GM19239 (cell line): ENCODE data around the gene GRPEL2.

Source experiments
- DNase-seq: peaks from one replicate; pipeline ENCODE4 v3.0.0; 2011; ENCODE audit warnings: low spot score; ENCODE audit not compliant: insufficient read length
- FAIRE-seq: peaks from 2 replicates; lab custom pipeline; 2011; peaks lifted over from hg19 to GRCh38; lab: Jason Lieb, UNC

GRPEL2 gene

DNA sequence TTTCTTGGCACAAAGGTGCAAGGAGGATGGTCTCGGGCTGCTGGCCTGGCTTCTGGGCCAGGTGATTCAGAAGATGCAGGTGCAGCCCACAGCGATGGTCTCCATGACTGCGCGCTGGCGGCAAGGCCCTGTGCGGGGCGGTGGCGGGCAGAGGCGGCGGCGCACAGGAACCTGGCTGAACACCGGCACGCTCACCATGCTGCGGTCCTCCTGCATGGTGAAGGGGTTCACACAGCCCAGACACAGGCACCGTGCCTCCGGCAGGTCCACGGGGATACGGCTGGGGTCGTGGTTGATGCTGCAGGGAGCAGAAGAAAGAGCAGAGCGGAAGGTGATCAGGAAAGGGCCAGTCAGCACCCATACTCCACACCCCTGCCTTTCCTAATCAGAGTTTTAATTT is 29.0 kb downstream of the GRPEL2 start:
- DNase-seq, result no peak
- no peak for FAIRE-seq

DNA sequence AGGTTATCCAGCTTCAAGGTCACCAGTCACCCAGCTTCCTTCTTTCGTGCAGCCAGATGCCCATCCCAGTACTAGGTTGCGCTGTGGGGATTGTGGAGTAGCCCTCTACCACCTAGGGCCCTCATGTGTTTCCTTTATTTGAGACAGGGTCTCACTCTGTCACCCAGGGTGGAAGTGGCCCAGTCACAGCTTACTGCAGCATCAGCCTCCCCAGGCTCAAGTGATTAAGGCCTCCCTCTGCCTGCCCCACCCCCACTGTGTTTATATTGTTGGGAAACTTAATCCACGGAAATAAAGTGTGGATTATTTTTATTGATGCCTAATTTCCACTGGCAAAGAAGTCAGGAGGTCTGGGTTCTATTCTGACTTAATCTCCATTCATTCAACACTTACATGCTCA is 29.5 kb downstream of the GRPEL2 start:
- DNase-seq (no peak), FAIRE-seq (no peak)

DNA sequence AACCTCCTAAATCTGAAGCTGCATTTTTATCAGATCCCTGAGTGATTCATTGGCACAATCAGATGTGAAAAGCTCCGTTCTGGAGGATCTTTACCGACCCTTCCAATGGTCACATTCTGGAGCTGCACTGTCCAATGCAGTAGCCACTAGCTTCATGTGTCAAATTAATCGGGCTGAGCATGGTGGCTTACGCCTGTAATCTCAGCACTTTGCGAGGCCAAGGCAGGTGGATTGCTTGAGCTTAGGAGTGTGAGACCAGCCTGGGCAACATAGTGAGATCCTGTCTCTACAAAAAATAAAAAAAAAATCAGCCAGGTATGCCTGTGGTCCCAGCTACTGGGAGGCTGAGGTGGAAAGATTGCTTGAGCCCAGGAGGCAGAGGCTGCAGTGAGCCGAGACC is 30.1 kb downstream of the GRPEL2 start:
- FAIRE-seq, result no peak
- DNase-seq, result no peak

DNA sequence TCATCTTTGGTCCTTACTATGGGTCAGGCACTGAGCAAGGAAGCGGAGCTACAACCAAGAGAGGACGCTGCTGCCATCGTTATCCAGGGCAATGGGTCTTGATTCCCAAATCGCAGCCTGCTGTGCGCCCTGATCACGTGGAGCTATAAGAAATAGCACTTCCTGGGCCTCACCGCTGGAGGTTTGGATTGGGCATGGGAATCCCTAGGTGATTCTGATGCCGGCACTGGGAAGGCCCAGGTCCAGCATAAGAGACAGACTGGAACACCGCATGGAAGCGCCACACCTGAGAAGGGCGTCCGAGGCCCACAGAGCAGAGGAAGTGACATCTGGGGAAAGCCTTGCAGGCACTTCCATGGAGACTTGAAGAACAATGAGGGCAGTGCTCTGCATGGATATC is 30.8 kb downstream of the GRPEL2 start:
- FAIRE-seq, result no peak
- no peak for DNase-seq

DNA sequence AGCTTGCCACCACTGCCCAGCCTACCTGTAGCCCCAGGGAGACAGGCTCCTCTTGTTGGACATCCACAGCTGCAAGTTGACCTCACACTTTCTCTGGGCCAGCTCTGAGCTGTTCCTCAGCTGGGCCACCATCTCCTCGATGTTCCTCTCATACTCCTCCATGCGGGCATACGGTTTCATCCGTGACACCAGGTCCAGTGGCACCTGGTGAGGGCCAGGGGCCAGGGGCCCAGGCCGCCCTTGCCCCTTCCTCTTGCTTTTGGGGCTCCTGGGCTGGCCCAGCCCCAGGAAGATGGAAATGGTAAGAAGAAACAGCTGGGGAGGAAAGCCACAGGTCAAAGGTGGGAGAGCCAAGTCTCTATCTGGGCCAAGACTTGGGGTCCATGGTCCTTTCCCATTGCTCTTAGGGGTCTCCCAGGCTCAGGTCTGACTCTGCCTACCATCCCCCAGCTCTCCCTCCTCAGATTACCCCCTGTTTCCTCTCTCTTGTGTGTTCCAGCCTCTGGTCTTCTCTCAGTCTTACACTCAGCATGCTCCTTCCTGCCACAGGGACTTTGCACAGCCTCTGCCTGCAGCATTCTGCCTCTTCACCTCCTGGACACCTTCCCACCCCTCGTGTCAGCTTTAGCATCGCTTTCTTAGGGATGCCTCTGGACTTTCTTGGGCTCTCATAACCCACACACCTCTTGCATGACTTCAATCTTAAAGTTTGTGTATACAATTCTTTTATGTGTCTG is 31.6 kb downstream of the GRPEL2 start:
- DNase-seq, result no peak
- FAIRE-seq, result no peak

DNA sequence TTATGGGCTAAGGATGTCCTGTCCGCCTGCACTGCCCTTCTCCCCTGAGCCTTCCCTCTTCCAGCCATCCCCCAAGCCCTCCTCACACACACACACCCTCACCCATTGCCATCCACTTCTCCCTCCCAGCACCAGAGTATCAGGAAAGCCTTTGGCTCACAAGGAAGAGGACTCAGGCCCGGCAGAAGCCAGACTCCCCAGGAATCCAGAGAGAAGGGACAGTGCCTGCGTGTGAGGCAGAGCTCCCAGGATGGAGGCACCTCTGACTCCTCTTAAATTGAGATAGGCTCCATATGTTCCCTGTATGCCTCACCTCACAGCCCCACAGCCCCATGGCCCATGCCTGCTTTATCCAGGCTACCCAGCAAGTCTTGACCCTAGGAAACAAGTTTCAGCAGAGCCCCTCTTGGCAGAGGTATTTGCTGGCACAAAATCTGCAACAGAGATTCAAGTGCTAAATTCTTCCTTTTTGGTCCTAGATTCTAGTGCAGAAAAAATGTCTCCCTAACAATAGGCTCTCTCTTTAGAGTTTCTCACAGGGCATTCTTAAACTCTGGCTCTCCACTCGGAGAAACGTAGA is 33.0 kb downstream of the GRPEL2 start:
- DNase-seq, result no peak
- no peak for FAIRE-seq

DNA sequence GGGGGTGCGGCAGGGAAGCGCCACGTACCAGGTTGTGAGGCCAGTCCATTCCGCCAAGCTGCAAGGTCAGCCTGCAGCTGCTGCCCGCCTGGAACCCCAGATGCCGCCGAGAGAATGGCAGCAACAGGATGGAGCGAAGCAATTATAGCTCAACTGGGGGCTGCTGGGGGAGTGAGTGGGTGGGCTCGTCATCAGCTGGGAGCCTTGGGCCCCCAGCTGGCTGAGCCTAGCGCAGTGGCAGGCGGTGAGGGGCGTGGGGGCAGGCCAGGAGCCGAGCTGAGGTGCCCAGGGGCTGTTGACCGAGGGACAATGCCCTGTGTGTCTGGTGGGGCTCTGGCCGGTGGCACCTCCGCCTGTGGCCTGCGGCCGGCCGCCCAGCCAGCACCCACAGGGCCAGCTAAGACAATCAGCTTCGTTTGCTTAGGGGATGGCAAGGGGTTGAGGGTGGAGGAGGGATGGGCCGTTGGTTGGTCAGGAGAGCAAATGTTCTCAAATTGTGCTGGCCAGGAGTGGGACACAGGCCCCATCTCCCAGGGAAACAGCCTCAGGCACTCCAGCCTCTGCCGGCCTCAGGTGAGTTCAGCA is 34.0 kb downstream of the GRPEL2 start, which contains the start of gene IL17B:
TSS of gene IL17B (minus strand) at position 116 of the 585 bp plus-strand sequence. CDS start at position 49, 67 bp downstream.
- FAIRE-seq (no peak), DNase-seq (no peak)

DNA sequence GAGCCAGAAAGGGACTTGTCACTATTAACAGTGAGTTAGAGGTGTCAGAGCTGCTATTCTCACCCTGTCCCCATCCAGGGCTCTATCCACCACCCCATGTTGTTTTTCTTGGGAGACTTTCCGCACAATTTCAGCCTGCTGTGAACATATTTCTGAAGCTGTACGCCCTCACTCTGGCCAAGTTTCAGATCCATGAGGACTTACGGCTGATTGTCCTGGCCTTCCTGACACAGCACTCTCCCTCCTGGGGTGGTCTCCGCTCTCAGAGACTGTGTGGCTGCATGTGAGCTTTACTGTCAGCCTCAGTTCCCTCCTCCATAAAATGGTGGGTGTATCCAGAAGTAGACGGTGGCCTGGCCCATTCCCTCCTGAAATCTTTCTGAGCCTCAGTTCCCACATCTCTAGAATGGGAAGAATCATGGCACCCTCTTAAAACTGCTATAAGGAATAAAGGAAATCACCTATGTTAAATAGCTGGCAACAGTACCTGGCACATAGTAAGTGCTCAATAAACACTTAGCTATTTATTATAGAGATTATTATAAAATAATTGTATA is 34.6 kb downstream of the GRPEL2 start:
- no peak for FAIRE-seq
- no peak for DNase-seq

DNA sequence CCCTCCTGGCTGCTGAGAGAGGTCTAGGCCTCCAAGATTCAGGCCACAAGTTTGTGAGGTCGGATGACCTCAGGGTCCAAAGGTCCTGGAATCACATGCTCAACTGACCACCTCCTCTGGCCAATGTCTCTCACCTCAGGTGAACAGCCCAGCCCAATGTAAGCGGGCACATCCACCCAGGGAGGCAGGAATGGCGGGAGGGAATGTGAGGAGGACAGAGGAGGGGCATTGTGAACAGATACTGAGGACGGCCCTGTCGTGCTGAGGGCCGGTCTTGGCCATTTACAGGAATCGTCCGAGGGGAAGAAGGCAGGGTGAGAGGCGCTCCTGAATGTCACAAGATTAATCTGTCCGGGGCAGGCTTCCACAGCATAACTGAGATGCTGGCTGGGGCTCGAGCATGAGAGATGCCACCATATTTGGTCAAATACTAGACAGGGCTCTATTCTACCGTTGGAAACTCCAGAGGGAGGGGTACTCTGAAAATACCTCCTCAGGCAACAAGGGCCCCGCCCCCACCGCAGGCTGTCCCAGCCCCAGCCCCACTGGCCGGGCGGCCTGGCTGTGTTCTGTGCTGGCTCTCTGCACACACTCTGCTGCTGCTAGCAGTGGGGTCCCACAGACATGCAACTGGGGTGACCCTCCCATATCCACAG is 35.3 kb downstream of the GRPEL2 start:
- DNase-seq (no peak), FAIRE-seq (no peak)

DNA sequence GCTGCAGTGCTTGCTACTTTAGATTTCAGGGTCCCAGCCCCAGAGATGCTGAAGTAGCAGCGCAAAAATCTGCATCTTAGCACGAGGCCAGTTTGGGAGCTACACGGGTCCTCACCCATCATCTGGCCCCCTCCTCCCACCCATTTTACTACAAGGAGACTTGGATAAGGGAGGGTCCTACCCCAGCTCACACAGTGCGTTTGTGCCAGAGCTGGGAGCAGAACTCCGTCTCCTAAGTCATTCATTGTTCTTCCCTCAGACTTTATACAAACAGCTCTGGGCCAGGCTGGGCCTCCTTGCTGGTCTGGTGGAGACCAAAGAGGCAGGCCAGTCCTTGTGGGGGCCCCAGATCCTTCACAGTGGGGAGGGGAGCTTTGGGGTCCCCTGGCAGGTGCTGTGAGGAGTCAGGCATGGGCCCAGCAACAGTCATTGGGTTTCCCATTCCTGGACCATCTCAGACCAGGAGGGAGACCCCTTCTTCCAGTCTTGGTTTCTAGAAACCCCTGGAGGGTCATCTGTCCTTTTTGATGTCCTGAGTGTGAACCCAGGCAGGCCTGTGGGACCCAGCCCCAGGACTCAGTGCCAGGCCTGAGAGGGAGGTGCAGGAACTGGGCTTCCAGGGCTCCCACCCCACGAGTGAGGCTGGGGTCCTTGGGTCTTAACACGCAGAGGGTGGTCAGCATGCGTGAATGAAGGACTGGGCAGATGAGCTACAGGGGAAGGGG is 36.1 kb downstream of the GRPEL2 start:
- DNase-seq (no peak), FAIRE-seq (no peak)

DNA sequence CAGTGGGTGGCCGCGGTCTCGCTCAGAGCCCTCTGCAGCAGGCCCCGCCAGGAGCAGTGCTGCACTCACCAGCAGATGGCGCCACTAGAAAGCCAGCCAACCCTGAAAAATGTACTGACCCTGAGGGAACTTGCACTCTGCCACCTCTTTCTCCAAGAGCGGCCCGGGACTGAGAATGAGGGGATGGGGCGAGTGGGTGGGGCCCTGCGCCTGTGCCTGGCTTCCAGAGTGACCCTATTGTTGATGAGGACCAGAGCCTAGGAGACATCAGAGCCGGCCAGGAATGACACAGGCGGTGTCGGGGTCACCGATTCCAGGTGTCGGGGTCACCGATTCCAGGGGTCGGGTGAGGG is 36.7 kb downstream of the GRPEL2 start:
- DNase-seq, result peak; percentile 88
- peak; percentile 82 for FAIRE-seq

DNA sequence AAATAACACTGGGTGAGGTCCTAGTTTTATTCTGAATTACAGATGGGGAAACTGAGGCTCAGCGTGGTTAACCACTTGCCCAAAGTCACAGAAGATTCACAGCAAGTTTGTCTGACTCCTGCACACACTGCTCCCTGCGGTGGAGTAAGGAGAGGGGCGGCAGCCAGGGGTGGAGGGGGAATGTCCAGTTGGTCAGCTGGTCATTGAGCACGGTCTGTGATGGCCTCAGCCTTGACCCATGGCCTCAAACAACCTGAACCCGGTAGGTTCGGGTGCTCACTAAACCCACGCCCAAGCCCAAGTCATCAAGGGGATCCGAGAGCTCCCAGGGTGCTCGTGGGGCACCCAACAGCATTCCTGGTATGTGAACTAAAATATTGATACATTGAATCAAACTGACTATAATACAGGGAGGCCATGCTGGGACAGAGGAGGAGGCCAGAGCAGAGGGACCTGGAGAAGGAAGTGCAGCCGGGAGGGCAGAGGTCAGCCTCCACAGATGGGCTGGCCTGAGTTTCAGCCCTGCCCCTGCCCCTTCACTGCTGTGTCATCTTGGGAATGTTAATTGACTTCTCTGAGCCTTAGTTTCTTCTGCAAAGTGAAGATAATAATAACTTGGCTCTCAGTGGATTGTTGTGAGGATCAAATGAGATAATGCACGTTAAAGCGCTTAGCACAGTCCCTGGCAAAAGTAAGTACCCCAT is 37.4 kb downstream of the GRPEL2 start:
- no peak for FAIRE-seq
- DNase-seq, result no peak

DNA sequence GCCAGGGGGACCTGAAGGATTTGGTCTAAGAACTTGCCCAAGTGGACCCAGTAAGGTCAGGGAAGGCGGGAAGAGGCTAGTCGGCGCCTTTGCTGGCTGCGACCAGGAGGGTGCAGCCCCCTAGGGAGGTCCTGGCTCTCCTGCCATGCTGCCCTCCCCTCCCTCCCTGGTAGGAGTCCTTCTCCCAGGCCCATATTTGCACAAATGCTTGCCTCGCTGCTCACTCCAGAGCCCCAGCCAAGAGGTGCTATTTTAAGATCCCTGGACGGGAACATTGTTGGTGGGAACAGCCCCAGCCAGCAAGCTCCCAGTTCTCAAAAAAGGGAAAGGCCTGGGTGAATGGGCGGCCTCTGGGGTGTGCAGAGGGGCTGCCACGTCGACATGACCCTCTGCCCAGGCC is 38.1 kb downstream of the GRPEL2 start:
- DNase-seq, result no peak
- no peak for FAIRE-seq

DNA sequence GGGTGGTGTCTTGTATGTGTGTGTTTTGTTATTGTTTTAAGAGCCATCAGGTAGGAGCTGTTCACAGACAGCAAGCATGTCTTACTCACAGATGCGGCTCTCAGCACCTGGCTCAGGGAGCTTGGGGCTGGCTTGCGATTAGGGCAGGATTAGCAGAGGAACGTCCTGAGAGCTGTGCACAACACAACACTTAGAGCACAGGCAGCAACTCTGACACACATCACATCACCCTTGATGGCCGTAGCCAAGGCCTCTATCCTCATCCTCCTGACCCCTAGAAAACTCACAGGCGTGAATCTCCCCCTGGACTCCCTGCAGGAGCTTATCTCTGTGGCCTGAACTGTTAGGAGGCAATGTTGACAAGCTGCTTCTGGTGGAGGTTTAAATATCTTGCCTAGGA is 40.9 kb downstream of the GRPEL2 start:
- no peak for FAIRE-seq
- DNase-seq, result no peak

DNA sequence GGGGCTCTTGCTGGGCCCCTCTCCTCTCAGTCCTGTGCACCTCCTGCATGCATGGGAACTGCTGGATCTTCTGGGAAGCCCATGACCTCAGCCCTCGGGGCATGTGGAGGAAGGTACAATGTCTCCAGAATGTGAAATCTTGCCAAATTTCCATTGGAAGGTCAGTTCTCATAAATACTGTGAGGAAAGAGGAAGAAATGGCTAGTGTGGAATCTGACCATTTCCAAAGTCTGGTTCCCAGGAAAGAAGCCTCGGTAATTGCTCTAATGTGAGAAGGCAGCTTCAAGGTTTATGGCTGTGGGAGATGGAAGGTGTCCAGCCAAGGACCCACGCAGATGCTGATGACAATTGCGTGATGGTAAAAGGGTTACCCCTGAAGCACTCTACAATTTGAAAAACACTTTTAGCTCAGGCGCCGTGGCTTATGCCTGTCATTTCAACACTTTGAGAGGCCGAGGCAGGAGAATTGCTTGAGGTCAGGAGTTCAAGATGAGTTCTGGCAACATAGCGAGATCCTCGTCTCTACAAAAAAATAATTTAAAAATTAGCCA is 41.9 kb downstream of the GRPEL2 start:
- FAIRE-seq, result no peak
- no peak for DNase-seq

DNA sequence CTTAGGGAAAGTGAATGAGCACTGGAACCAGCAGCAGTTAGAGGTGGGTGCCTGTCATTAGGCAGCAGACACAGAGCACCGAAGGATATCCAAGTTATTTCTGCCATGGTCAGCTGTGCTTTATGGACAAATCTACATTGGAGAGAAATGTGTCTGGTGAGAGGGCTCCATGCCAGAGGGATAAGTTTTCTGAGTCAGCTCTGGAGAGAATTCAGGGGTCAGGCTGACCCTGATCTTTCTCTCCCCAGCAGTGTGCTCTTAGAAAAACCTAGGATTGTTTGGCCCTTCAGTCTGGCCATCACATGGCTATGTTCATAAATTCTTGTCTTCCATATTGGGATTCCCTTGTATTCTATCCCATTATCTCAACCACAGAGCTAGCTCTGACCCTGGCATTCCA is 42.7 kb downstream of the GRPEL2 start:
- FAIRE-seq, result no peak
- no peak for DNase-seq

DNA sequence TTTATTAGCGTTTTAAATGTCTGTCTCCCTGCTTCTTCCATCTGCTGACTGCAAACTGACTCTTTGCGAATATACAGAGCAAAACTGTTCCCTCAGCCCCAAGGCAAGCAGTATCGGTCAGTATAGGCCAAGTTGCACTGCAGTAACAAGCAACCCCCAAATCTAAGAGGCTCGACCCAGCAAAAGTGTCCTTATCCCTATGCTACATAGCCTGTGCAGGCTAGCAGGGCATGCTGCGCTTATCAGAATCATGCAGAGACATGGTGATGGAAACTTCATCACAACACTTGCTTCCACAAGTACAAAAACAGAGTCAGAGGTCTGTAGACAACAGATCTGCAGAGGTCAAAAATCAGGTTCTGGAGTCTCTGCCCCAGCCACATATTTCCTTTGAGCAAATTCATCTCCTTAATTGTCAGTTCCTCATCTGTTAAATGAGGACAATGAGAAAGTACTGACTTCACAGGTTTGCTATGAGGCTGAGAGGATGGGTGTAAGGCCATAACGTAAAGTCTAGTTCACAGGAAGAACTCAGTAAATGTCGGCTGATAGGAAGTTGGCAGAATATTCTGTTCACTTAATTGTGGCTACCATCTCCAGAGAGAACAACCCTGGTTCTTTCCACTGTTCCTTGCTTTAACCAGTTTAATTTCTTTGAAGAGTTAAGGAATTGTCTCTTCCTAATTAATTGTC is 43.3 kb downstream of the GRPEL2 start:
- DNase-seq (no peak), FAIRE-seq (no peak)

DNA sequence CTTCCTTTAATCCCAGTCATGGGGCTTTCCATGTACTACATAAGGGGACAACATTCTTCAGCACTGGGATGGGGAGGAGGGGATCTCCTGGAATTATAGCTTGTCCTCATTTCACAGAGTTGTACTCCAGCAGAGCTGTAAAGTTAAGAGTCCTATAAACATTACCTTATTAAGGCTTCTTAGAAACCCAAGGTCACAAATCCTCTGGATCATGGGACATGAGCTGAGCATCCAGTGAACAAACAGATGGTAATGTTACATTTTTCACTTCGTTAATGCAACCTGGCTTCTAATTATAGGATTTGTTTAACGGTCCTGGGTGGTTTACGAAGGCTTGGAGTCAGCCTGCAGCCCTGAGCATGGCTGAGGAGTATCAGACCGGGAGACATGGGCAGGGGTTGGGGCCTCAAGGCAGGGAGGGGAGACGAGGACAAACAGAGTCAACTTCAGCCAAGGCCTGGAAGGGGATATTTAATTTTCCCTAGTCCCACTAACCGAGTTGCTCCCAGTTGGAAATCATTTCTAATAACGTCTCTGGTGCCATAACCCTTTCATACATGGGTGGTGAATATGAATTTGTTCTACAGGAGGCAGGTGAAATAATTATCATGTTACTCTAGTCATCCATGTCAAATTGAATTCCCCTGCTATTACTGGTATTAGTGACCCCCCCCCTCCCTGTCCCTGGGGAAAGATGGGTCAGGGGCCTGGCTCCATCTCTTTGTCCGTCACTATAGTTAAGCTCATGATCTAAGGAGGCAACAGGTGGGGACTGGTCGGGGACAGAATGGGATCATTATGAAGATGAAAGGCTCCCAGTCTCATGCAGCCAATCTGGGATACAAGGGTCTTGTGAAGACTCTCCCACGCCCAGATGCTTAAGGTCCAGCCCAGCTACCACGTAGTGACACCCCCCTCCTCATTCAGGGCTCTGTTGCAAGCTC is 44.5 kb downstream of the GRPEL2 start:
- DNase-seq (no peak), FAIRE-seq (no peak)
